A549 (cell line): ENCODE data around the gene CSE1L.

ENCODE experiments used
- BHLHE40 ChIP-seq: IDR thresholded peaks from 2 replicates; pipeline ENCODE4 v1.6.1; 2012; ENCODE audit warnings: low read depth, low read length, inconsistent platforms
- CEBPB ChIP-seq, 2 experiments: fragments of >200 bp in 1 of 2; sonication (Bioruptor Twin) in 1 of 2; formaldehyde crosslinking in 1 of 2; IDR thresholded peaks; 2 replicates each; pipeline ENCODE4 v1.6.1; 2012 to 2016
- CTCF ChIP-seq: fragments of >200 bp; sonication (Bioruptor Twin); formaldehyde crosslinking; IDR thresholded peaks from 3 replicates; pipeline ENCODE4 v1.5.1; 2016
- EP300 ChIP-seq, 2 experiments: fragments of >200 bp; sonication (Bioruptor Twin); formaldehyde crosslinking; IDR thresholded peaks; 2 replicates in 1 of 2; 3 replicates in 1 of 2; pipeline ENCODE4 v1.6.1; 2016 to 2017
- HOXB5 ChIP-seq: fragments of 250-450 bp; sonication (Bioruptor Pico); IDR thresholded peaks from 2 replicates; pipeline ENCODE4 v1.5.0; 2020; ENCODE audit warnings: mild to moderate bottlenecking, moderate library complexity
- JUN ChIP-seq, 2 experiments: fragments of >200 bp; sonication (Bioruptor Twin); formaldehyde crosslinking; IDR thresholded peaks; 2 replicates in 1 of 2; 3 replicates in 1 of 2; pipeline ENCODE4 v1.6.1; 2016 to 2017
- KDM1A ChIP-seq: fragments of 200-600 bp; sonication (generic); IDR thresholded peaks from 2 replicates; pipeline ENCODE4 v1.6.1; 2016; ENCODE audit warnings: low read depth, mild to moderate bottlenecking
- MAX ChIP-seq: IDR thresholded peaks from 2 replicates; pipeline ENCODE4 v1.6.1; 2012
- PBX3 ChIP-seq: IDR thresholded peaks from 2 replicates; pipeline ENCODE4 v1.6.1; 2012
- POLR2A ChIP-seq: IDR thresholded peaks from 2 replicates; pipeline ENCODE4 v1.6.1; 2012; ENCODE audit warnings: mild to moderate bottlenecking, low read length
- RFX5 ChIP-seq: fragments of 450-650 bp; IDR thresholded peaks from 2 replicates; pipeline ENCODE4 v1.7.1; 2014; ENCODE audit warnings: antibody characterized with exemption, mild to moderate bottlenecking, moderate library complexity
- RNF2 ChIP-seq: fragments of 200-600 bp; sonication (generic); IDR thresholded peaks from 2 replicates; pipeline ENCODE4 v1.6.1; 2016; ENCODE audit warnings: low read depth, mild to moderate bottlenecking, antibody characterized with exemption, moderate library complexity, borderline replicate concordance
- SMC3 ChIP-seq: fragments of >200 bp; sonication (Bioruptor Twin); formaldehyde crosslinking; IDR thresholded peaks from 3 replicates; pipeline ENCODE4 v1.6.1; 2018; ENCODE audit warnings: inconsistent platforms

GRCh38 chr20:49140411-49140810 lies 94.3 kb downstream of the CSE1L start:
- no peak for TF ChIP-seq CTCF
- no peak for TF ChIP-seq POLR2A
- no peak for TF ChIP-seq MAX
- no peak for TF ChIP-seq BHLHE40
- TF ChIP-seq SMC3 = no peak
- no peak for TF ChIP-seq HOXB5 (CRISPR knock-in tag)
- no peak for TF ChIP-seq CEBPB (IDR thresholded peaks at IDR 0.05)
- TF ChIP-seq JUN (IDR thresholded peaks at IDR 0.05) = no peak
- no peak for TF ChIP-seq EP300 (IDR thresholded peaks at IDR 0.05)
- no peak for TF ChIP-seq PBX3
- no peak for TF ChIP-seq RNF2
- no peak for TF ChIP-seq KDM1A
- no peak for TF ChIP-seq RFX5
